Neural cell (in vitro differentiated cells): ENCODE results near the gene TDRD12. TPM values are rescaled to one million over a fixed set of nuclear protein-coding genes. Genes with fewer than 3 reads are reported as not detected.

Source experiments
- H2AFZ ChIP-seq: fragments of 200-600, 300-800 bp; sonication (generic), shearing (Covaris generic); 2 replicates; pipeline ENCODE4 v1.6.0; 2014; ENCODE audit warnings: low read depth, mild to moderate bottlenecking, antibody characterized with exemption, low read length, moderate library complexity
- H3F3A ChIP-seq: fragments of 200-600 bp; shearing (Covaris generic); 2 replicates; pipeline ENCODE4 v1.6.1; 2016; ENCODE audit warnings: mild to moderate bottlenecking, moderate library complexity, mixed read lengths, antibody characterized with exemption, low read length; ENCODE audit not compliant: insufficient read depth, poor library complexity, severe bottlenecking
- H3K27ac ChIP-seq: fragments of 200-600, 300-800 bp; sonication (generic), shearing (Covaris generic); 2 replicates; pipeline ENCODE4 v1.5.1; 2014; ENCODE audit warnings: mild to moderate bottlenecking, low read length, moderate library complexity
- H3K27me3 ChIP-seq: fragments of 300-800, 200-600 bp; sonication (generic), shearing (Covaris generic); 2 replicates; pipeline ENCODE4 v1.6.0; 2014; ENCODE audit warnings: mild to moderate bottlenecking, low read depth, low read length, moderate library complexity; ENCODE audit not compliant: insufficient read depth
- H3K36me3 ChIP-seq: fragments of 300-800, 200-600 bp; sonication (generic), shearing (Covaris generic); 2 replicates; pipeline ENCODE4 v1.5.1; 2014; ENCODE audit warnings: mild to moderate bottlenecking, antibody characterized with exemption, low read length, moderate library complexity; ENCODE audit not compliant: insufficient read depth
- H3K4me2 ChIP-seq: fragments of 300-800, 200-600 bp; sonication (generic), shearing (Covaris generic); 2 replicates; pipeline ENCODE4 v1.6.0; 2014; ENCODE audit warnings: mild to moderate bottlenecking, low read length
- H3K4me3 ChIP-seq: fragments of 300-800, 200-600 bp; sonication (generic), shearing (Covaris generic); 2 replicates; pipeline ENCODE4 v1.5.1; 2014; ENCODE audit warnings: mild to moderate bottlenecking, low read length, moderate library complexity
- H3K79me2 ChIP-seq: fragments of 200-600 bp; shearing (Covaris generic); replicated peaks from 2 replicates; pipeline ENCODE4 v1.6.0; 2014; ENCODE audit warnings: mild to moderate bottlenecking, low read length, moderate library complexity; ENCODE audit not compliant: insufficient read depth
- H3K9ac ChIP-seq: fragments of 300-800, 200-600 bp; sonication (generic), shearing (Covaris generic); 2 replicates; pipeline ENCODE4 v1.6.1; 2016; ENCODE audit warnings: mild to moderate bottlenecking, low read length, mixed read lengths
- H3K9me2 ChIP-seq: fragments of 200-600 bp; shearing (Covaris generic); 2 replicates; pipeline ENCODE4 v1.6.1; 2016; ENCODE audit warnings: mild to moderate bottlenecking, low read length, mixed read lengths; ENCODE audit not compliant: insufficient read depth
- H3K9me3 ChIP-seq: fragments of 200-600, 300-800 bp; sonication (generic), shearing (Covaris generic); 2 replicates; pipeline ENCODE4 v1.6.1; 2016; ENCODE audit warnings: mild to moderate bottlenecking, mixed run types, low read length, moderate library complexity, mixed read lengths
- H4K20me1 ChIP-seq: fragments of 200-600 bp; shearing (Covaris generic); 2 replicates; pipeline ENCODE4 v1.6.1; 2016; ENCODE audit warnings: mild to moderate bottlenecking, mixed run types; ENCODE audit not compliant: insufficient read depth
- CTCF ChIP-seq: fragments of 450-650 bp; IDR thresholded peaks from 2 replicates; pipeline ENCODE4 v1.5.1; 2014; ENCODE audit warnings: antibody characterized with exemption, mild to moderate bottlenecking, moderate library complexity; ENCODE audit not compliant: poor library complexity, severe bottlenecking
- EP300 ChIP-seq: fragments of 450-650 bp; conservative IDR thresholded peaks from 2 replicates; pipeline ENCODE4 v1.6.1; 2014; ENCODE audit warnings: antibody characterized with exemption, mild to moderate bottlenecking, moderate library complexity; ENCODE audit not compliant: poor library complexity, severe bottlenecking
- EZH2 ChIP-seq: fragments of 200-600, 300-800 bp; shearing (Covaris generic), sonication (generic); IDR thresholded peaks from 2 replicates; pipeline ENCODE4 v1.6.1; 2014; ENCODE audit warnings: antibody characterized with exemption, low read length, borderline replicate concordance, mild to moderate bottlenecking; ENCODE audit not compliant: insufficient read depth, poor library complexity, severe bottlenecking
- MXI1 ChIP-seq: fragments of 450-650 bp; conservative IDR thresholded peaks from 2 replicates; pipeline ENCODE4 v1.6.1; 2014; ENCODE audit warnings: antibody characterized with exemption, mild to moderate bottlenecking; ENCODE audit not compliant: poor library complexity, severe bottlenecking
- POLR2AphosphoS5 ChIP-seq: IDR thresholded peaks from 2 replicates; pipeline ENCODE4 v1.6.1; 2012
- RAD21 ChIP-seq: fragments of 450-650 bp; conservative IDR thresholded peaks from 2 replicates; pipeline ENCODE4 v1.6.1; 2014; ENCODE audit warnings: antibody characterized with exemption, mild to moderate bottlenecking, moderate library complexity
- REST ChIP-seq: IDR thresholded peaks from 2 replicates; pipeline ENCODE4 v1.6.1; 2012; ENCODE audit warnings: borderline replicate concordance
- SMC3 ChIP-seq: fragments of 450-650 bp; conservative IDR thresholded peaks from 2 replicates; pipeline ENCODE4 v1.6.1; 2014; ENCODE audit warnings: antibody characterized with exemption, mild to moderate bottlenecking, moderate library complexity; ENCODE audit not compliant: poor library complexity
- TAF1 ChIP-seq: IDR thresholded peaks from 2 replicates; pipeline ENCODE4 v1.6.1; 2012; ENCODE audit warnings: low read depth
- polyA plus RNA-seq: library from polyadenylated mRNA; depleted of rRNA; stranded (reverse); fragments of >200 nt; gene quantifications from 2 replicates; pipeline ENCODE4 v1.2.3, GENCODE V29; 2014

Gene TDRD12
- polyA plus RNA-seq, 1 donor from 2014 or later, result 9.2 TPM

- H3K9me3 ChIP-seq, result no peaks in the 10 kb centered on the region
- H4K20me1 ChIP-seq, result no peaks in the 10 kb centered on the region
- H3K4me3 ChIP-seq, result no peak overlapping the region
- no peaks in the 10 kb centered on the region for H3K27me3 ChIP-seq
- H3K27ac ChIP-seq, result no peak overlapping the region
- no peak overlapping the region for H3K9ac ChIP-seq
- H2AFZ ChIP-seq, result no peak overlapping the region
- H3K79me2 ChIP-seq, result no peaks in the 10 kb centered on the region
- H3F3A ChIP-seq, result no peaks in the 10 kb centered on the region
- H3K9me2 ChIP-seq, result no peaks in the 10 kb centered on the region
- TF ChIP-seq POLR2AphosphoS5 (no peak), REST (no peak), EZH2 (no peak), SMC3 (no peak), TAF1 (no peak), CTCF (no peak), EP300 (no peak), MXI1 (no peak), RAD21 (no peak)
- no peak overlapping the region for H3K4me2 ChIP-seq
- H3K36me3 ChIP-seq, result no peaks in the 10 kb centered on the region
Measured at GRCh38 chr19:32823747-32824102, 104.2 kb downstream of the TDRD12 start.

GRCh38 chr19:32824191-32824751 lies 104.7 kb downstream of the TDRD12 start:
- Histone ChIP-seq H3K9ac (no peak overlapping the region), H2AFZ (no peak overlapping the region), H3K4me3 (no peak overlapping the region), H3K27me3 (no peaks in the 10 kb centered on the region), H3K79me2 (no peaks in the 10 kb centered on the region), H3K36me3 (no peaks in the 10 kb centered on the region), H3K4me2 (no peak overlapping the region), H4K20me1 (no peaks in the 10 kb centered on the region), H3F3A (no peaks in the 10 kb centered on the region), H3K9me3 (no peaks in the 10 kb centered on the region), H3K27ac (no peak overlapping the region), H3K9me2 (no peaks in the 10 kb centered on the region)
- TF ChIP-seq EP300 (no peak), MXI1 (no peak), CTCF (no peak), SMC3 (no peak), POLR2AphosphoS5 (no peak), REST (no peak), EZH2 (no peak), RAD21 (no peak), TAF1 (no peak)
